ENCODE measurements around the gene GRIK1.

DNA sequence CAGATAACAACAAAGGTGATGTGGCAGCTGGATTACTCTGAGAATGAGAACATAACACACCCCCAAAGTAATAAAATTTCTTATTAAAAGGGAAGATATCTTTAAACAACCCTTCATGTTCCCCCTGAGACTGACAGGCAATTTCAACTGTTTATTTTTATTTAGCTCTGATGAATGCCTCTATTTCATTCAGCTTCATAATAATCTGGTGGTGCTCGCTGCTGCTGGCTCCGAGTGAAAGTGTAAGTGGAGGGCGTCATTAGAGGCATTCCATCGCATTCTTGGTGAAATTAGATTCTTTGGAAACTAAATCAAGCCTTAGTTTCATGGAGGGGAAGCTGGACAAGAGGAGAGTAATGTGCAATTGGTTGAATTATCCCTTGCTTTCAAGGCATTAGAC is 128.9 kb downstream of the GRIK1 start:
- TF ChIP-seq, protein P1, sequence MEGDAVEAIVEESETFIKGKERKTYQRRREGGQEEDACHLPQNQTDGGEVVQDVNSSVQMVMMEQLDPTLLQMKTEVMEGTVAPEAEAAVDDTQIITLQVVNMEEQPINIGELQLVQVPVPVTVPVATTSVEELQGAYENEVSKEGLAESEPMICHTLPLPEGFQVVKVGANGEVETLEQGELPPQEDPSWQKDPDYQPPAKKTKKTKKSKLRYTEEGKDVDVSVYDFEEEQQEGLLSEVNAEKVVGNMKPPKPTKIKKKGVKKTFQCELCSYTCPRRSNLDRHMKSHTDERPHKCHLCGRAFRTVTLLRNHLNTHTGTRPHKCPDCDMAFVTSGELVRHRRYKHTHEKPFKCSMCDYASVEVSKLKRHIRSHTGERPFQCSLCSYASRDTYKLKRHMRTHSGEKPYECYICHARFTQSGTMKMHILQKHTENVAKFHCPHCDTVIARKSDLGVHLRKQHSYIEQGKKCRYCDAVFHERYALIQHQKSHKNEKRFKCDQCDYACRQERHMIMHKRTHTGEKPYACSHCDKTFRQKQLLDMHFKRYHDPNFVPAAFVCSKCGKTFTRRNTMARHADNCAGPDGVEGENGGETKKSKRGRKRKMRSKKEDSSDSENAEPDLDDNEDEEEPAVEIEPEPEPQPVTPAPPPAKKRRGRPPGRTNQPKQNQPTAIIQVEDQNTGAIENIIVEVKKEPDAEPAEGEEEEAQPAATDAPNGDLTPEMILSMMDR (IDR thresholded peaks at IDR 0.05), result no peak
- no peak for TF ChIP-seq POLR2A (IDR thresholded peaks at IDR 0.05)

All from thyroid gland (tissue), 4 donors.